Left hindlimb (tissue), 1 donor: Measurements from ENCODE around the gene LMNTD2.

Source experiments
- DNase-seq: peaks from one replicate; pipeline ENCODE4 v3.0.0-alpha.2; 2018

Gene LMNTD2

GRCh38 chr11:506995-507726 lies 53.4 kb downstream of the LMNTD2 start, which contains the start of gene RNH1:
RNH1 (minus strand) TSS chr11:507242; CDS start chr11:502162, 5,080 bp downstream.
- DNase-seq, result peak; percentile 99

GRCh38 chr11:506238-506994 lies 54.1 kb downstream of the LMNTD2 start:
- peak; percentile 99 for DNase-seq

DNA sequence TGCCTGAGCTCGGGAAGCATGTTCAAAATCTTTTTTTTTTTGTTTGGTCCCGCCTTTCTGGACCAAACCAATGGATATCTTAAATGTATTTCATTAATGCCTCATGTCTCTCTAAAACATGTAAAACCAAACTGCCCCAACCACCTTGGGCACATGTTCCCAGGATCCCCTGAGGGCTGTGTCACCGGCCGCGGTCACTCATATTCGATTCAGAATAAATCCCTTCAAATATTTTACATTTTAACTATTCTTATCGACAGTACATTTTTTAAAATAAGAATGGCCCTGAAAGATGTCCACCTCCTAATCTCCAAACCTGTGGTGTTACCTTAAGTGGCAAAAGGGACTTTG lies 55.6 kb downstream of the LMNTD2 start:
- no peak for DNase-seq
